HepG2 (cell line): ENCODE measurements around the gene METAP1D. TPM values are rescaled to one million over a fixed set of nuclear protein-coding genes. Genes with fewer than 3 reads are reported as not detected.
A peak's percentile ranks its signal among the peaks of the same experiment; 100 is the strongest.

ENCODE experiments used
- CHD4 ChIP-seq: fragments of 200-600 bp; sonication (generic); IDR thresholded peaks from 2 replicates; pipeline ENCODE4 v1.7.0; 2017; ENCODE audit warnings: mild to moderate bottlenecking, low read length, borderline replicate concordance
- DR1 ChIP-seq: sonication (generic); formaldehyde crosslinking; IDR thresholded peaks from 2 replicates; pipeline ENCODE4 v1.8.0; 2021; ENCODE audit warnings: mild to moderate bottlenecking, missing genetic modification reagents, inconsistent platforms
- FOXA3 ChIP-seq: IDR thresholded peaks from 2 replicates; pipeline ENCODE4 v1.6.1; 2016; ENCODE audit warnings: missing genetic modification reagents, missing compliant biosample characterization
- FOXO1 ChIP-seq: sonication (generic); formaldehyde crosslinking; IDR thresholded peaks from 2 replicates; pipeline ENCODE4 v1.4.0; 2020; ENCODE audit warnings: missing genetic modification reagents
- HDAC2 ChIP-seq: sonication (generic); formaldehyde crosslinking; IDR thresholded peaks from 2 replicates; pipeline ENCODE4 v1.4.0; 2020; ENCODE audit warnings: missing genetic modification reagents
- MTA1 ChIP-seq: sonication (generic); formaldehyde crosslinking; IDR thresholded peaks from 2 replicates; pipeline ENCODE4 v1.4.0; 2020; ENCODE audit warnings: missing genetic modification reagents, mild to moderate bottlenecking, borderline replicate concordance
- NR2F1 ChIP-seq, 2 experiments: fragments of 450-650 bp in 1 of 2; formaldehyde crosslinking in 1 of 2; IDR thresholded peaks; 2 replicates each; pipeline versions ENCODE4 v1.5.0 to v1.6.1; 2016 to 2020; ENCODE audit warnings: mild to moderate bottlenecking in 1 of 2, missing compliant biosample characterization in 1 of 2, missing genetic modification reagents in 1 of 2, moderate library complexity in 1 of 2
- SAP130 ChIP-seq: IDR thresholded peaks from 2 replicates; pipeline ENCODE4 v1.6.1; 2016; ENCODE audit warnings: low read depth
- SNRNP70 ChIP-seq: fragments of 200-400 bp; formaldehyde crosslinking; IDR thresholded peaks from 2 replicates; pipeline ENCODE4 v1.6.1; 2017; ENCODE audit warnings: mild to moderate bottlenecking, low read depth, low read length, moderate library complexity
- SP4 ChIP-seq: sonication (generic); formaldehyde crosslinking; IDR thresholded peaks from 2 replicates; pipeline ENCODE4 v1.8.1; 2023; ENCODE audit warnings: mild to moderate bottlenecking, missing genetic modification reagents
- TBP ChIP-seq: sonication (generic); formaldehyde crosslinking; IDR thresholded peaks from 2 replicates; pipeline ENCODE4 v1.5.0; 2020; ENCODE audit warnings: missing genetic modification reagents
- WIZ ChIP-seq: sonication (generic); formaldehyde crosslinking; IDR thresholded peaks from 2 replicates; pipeline ENCODE4 v1.5.1; 2020; ENCODE audit warnings: mild to moderate bottlenecking, missing genetic modification reagents
- ZMAT3 ChIP-seq: sonication (generic); formaldehyde crosslinking; conservative IDR thresholded peaks from 2 replicates; pipeline ENCODE4 v1.7.0; 2021; ENCODE audit warnings: missing genetic modification reagents
- ZMYM4 ChIP-seq: sonication (generic); formaldehyde crosslinking; IDR thresholded peaks from 2 replicates; pipeline ENCODE4 v1.8.1; 2023; ENCODE audit warnings: mild to moderate bottlenecking, missing genetic modification reagents
- ZNF333 ChIP-seq: sonication (generic); formaldehyde crosslinking; IDR thresholded peaks from 2 replicates; pipeline ENCODE4 v1.4.0; 2020; ENCODE audit warnings: mild to moderate bottlenecking, missing genetic modification reagents, borderline replicate concordance
- ZNF549 ChIP-seq: sonication (generic); formaldehyde crosslinking; IDR thresholded peaks from 2 replicates; pipeline ENCODE4 v1.5.0; 2020; ENCODE audit warnings: missing genetic modification reagents
- ZNF550 ChIP-seq: sonication (generic); formaldehyde crosslinking; IDR thresholded peaks from 2 replicates; pipeline ENCODE4 v1.4.0; 2020; ENCODE audit warnings: mild to moderate bottlenecking, missing genetic modification reagents, borderline replicate concordance
- ZNF616 ChIP-seq: sonication (generic); formaldehyde crosslinking; IDR thresholded peaks from 2 replicates; pipeline ENCODE4 v1.5.0; 2020; ENCODE audit warnings: low read depth, mild to moderate bottlenecking, missing genetic modification reagents
- polyA plus RNA-seq, 8 experiments: library from polyadenylated mRNA; depleted of rRNA in 3 of 8; stranded (reverse) in 7 of 8; unstranded in 1 of 8; fragments of >200 nt; fragmentation: Illumina TruSeq in 4 of 8; extraction: Trizol in 4 of 8; gene quantifications; 2 replicates each; pipeline versions ENCODE4 v1.2.1 to v1.2.3, GENCODE V29; 2011 to 2016; ENCODE audit warnings: low read depth in 4 of 8, missing spikeins in 1 of 8, mixed read lengths in 1 of 8; ENCODE audit not compliant: insufficient read depth in 1 of 8
- total RNA-seq, 5 experiments: library from RNA; depleted of rRNA; stranded (reverse); fragments of >200 nt; fragmentation: Illumina TruSeq; extraction: Trizol; gene quantifications; 2 replicates each; pipeline ENCODE4 v1.2.3, GENCODE V29; 2016; ENCODE audit warnings: low read depth in 1 of 5
- TF ChIP-seq, protein P1 (sequence below): sonication (generic); formaldehyde crosslinking; IDR thresholded peaks from 2 replicates; pipeline ENCODE4 v1.4.0; 2020; ENCODE audit warnings: mild to moderate bottlenecking, missing genetic modification reagents
- TF ChIP-seq, protein P2 (sequence below): IDR thresholded peaks from 2 replicates; pipeline ENCODE4 v1.6.1; 2016; ENCODE audit warnings: missing genetic modification reagents, missing compliant biosample characterization
- TF ChIP-seq, protein P3 (sequence below): sonication (generic); formaldehyde crosslinking; IDR thresholded peaks from 2 replicates; pipeline ENCODE4 v1.9.0; 2021; ENCODE audit warnings: mild to moderate bottlenecking, missing genetic modification reagents

Gene METAP1D
- total and polyA plus RNA-seq, 2 of the 13 experiments (the other 11 are each of a cell fraction or from before 2014, with no cell fraction given) = 14.7 to 21.6 TPM

GRCh38 chr2:172021074-172021931 is 21.6 kb downstream of the METAP1D start (continued):
- TF ChIP-seq ZNF333 (no peak), HDAC2 (peak; percentile 53; the same call in 1 of the 2 replicates), ZNF550 (CRISPR knock-in tag) (no peak), ZNF616 (no peak), TBP (no peak), FOXO1 (CRISPR knock-in tag) (peak; percentile 32; the same call in 1 of the 2 replicates), ZMYM4 (CRISPR knock-in tag) (peak; percentile 67), SP4 (no peak), ZMAT3 (CRISPR knock-in tag) (no peak), FOXA3 (CRISPR knock-in tag) (peak; percentile 51; the same call in 1 of the 2 replicates), DR1 (CRISPR knock-in tag) (no peak), ZNF549 (CRISPR knock-in tag) (no peak), MTA1 (CRISPR knock-in tag) (peak; percentile 45; the same call in 1 of the 2 replicates), SNRNP70 (no peak), NR2F1 (CRISPR knock-in tag; IDR thresholded peaks at IDR 0.05) (peak in 1 of 2 experiments; percentile 75; a peak in 1 of 4 replicates), CHD4 (no peak), SAP130 (CRISPR knock-in tag) (peak; percentile 65), WIZ (no peak)
- TF ChIP-seq, protein P1, sequence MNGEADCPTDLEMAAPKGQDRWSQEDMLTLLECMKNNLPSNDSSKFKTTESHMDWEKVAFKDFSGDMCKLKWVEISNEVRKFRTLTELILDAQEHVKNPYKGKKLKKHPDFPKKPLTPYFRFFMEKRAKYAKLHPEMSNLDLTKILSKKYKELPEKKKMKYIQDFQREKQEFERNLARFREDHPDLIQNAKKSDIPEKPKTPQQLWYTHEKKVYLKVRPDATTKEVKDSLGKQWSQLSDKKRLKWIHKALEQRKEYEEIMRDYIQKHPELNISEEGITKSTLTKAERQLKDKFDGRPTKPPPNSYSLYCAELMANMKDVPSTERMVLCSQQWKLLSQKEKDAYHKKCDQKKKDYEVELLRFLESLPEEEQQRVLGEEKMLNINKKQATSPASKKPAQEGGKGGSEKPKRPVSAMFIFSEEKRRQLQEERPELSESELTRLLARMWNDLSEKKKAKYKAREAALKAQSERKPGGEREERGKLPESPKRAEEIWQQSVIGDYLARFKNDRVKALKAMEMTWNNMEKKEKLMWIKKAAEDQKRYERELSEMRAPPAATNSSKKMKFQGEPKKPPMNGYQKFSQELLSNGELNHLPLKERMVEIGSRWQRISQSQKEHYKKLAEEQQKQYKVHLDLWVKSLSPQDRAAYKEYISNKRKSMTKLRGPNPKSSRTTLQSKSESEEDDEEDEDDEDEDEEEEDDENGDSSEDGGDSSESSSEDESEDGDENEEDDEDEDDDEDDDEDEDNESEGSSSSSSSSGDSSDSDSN (CRISPR knock-in tag) = no peak
- TF ChIP-seq, protein P2, sequence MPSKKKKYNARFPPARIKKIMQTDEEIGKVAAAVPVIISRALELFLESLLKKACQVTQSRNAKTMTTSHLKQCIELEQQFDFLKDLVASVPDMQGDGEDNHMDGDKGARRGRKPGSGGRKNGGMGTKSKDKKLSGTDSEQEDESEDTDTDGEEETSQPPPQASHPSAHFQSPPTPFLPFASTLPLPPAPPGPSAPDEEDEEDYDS (CRISPR knock-in tag) = no peak
- TF ChIP-seq, protein P3, sequence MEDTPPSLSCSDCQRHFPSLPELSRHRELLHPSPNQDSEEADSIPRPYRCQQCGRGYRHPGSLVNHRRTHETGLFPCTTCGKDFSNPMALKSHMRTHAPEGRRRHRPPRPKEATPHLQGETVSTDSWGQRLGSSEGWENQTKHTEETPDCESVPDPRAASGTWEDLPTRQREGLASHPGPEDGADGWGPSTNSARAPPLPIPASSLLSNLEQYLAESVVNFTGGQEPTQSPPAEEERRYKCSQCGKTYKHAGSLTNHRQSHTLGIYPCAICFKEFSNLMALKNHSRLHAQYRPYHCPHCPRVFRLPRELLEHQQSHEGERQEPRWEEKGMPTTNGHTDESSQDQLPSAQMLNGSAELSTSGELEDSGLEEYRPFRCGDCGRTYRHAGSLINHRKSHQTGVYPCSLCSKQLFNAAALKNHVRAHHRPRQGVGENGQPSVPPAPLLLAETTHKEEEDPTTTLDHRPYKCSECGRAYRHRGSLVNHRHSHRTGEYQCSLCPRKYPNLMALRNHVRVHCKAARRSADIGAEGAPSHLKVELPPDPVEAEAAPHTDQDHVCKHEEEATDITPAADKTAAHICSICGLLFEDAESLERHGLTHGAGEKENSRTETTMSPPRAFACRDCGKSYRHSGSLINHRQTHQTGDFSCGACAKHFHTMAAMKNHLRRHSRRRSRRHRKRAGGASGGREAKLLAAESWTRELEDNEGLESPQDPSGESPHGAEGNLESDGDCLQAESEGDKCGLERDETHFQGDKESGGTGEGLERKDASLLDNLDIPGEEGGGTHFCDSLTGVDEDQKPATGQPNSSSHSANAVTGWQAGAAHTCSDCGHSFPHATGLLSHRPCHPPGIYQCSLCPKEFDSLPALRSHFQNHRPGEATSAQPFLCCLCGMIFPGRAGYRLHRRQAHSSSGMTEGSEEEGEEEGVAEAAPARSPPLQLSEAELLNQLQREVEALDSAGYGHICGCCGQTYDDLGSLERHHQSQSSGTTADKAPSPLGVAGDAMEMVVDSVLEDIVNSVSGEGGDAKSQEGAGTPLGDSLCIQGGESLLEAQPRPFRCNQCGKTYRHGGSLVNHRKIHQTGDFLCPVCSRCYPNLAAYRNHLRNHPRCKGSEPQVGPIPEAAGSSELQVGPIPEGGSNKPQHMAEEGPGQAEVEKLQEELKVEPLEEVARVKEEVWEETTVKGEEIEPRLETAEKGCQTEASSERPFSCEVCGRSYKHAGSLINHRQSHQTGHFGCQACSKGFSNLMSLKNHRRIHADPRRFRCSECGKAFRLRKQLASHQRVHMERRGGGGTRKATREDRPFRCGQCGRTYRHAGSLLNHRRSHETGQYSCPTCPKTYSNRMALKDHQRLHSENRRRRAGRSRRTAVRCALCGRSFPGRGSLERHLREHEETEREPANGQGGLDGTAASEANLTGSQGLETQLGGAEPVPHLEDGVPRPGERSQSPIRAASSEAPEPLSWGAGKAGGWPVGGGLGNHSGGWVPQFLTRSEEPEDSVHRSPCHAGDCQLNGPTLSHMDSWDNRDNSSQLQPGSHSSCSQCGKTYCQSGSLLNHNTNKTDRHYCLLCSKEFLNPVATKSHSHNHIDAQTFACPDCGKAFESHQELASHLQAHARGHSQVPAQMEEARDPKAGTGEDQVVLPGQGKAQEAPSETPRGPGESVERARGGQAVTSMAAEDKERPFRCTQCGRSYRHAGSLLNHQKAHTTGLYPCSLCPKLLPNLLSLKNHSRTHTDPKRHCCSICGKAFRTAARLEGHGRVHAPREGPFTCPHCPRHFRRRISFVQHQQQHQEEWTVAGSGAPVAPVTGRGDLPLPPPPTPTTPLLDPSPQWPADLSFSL (CRISPR knock-in tag) = no peak
